Panc1 (cell line): ENCODE data around the gene KRT72. TPM values are rescaled to one million over a fixed set of nuclear protein-coding genes. Genes with fewer than 3 reads are reported as not detected.

Experiments
- ATAC-seq: fragments of 200-7000 bp; cut with Tn5 transposase; 2 replicates; pipeline ENCODE4 v1.9.1; 2020; ENCODE audit warnings: mild to moderate bottlenecking, moderate library complexity
- BruUV-seq: library from RNA; stranded (reverse); fragments of 400-500 nt; replicated peaks from 2 replicates; lab custom pipeline; 2021; lab: Mats Ljungman, UMichigan
- CTCF ChIA-PET: fragments of 300-600 bp; sonication (Branson Sonifier 250); formaldehyde crosslinking; loops from one replicate; lab custom pipeline; 2022; ENCODE audit warnings: antibody characterized with exemption; lab: Charles Lee
- POLR2A ChIA-PET: fragments of 300-600 bp; sonication (Branson Sonifier 250); formaldehyde crosslinking; loops from one replicate; lab custom pipeline; 2022; ENCODE audit warnings: antibody characterized with exemption; lab: Charles Lee
- DNase-seq: peaks from one replicate; pipeline ENCODE4 v3.0.0-alpha.2; 2010; ENCODE audit warnings: low read depth, low spot score
- H3K27ac ChIP-seq: 2 replicates; pipeline ENCODE4 v1.5.1; 2011; ENCODE audit warnings: mild to moderate bottlenecking, low read length, inconsistent platforms
- H3K27me3 ChIP-seq: fragments of 200-500 bp; sonication (Bioruptor generic); 2 replicates; pipeline ENCODE4 v1.6.0; 2014; ENCODE audit warnings: low read length, inconsistent platforms; ENCODE audit not compliant: control insufficient read depth, insufficient read depth
- H3K36me3 ChIP-seq: fragments of 200-500 bp; sonication (Bioruptor generic); 2 replicates; pipeline ENCODE4 v1.5.1; 2014; ENCODE audit warnings: inconsistent platforms, mild to moderate bottlenecking, low read length, moderate library complexity; ENCODE audit not compliant: control insufficient read depth, insufficient read depth
- H3K4me1 ChIP-seq: 2 replicates; pipeline ENCODE4 v1.5.1; 2011; ENCODE audit warnings: inconsistent platforms, mild to moderate bottlenecking, low read length, moderate library complexity; ENCODE audit not compliant: control insufficient read depth, insufficient read depth
- H3K4me3 ChIP-seq, 2 experiments: 2 replicates each; pipeline ENCODE4 v1.5.1; 2011 to 2012; ENCODE audit warnings: low read depth in 2 of 2, low read length in 2 of 2, mild to moderate bottlenecking in 2 of 2, inconsistent platforms in 1 of 2, moderate library complexity in 1 of 2
- H3K9me3 ChIP-seq: fragments of 200-500 bp; sonication (Bioruptor generic); 2 replicates; pipeline ENCODE4 v1.5.1; 2014; ENCODE audit warnings: low read depth, mild to moderate bottlenecking, inconsistent platforms, low read length, moderate library complexity; ENCODE audit not compliant: control insufficient read depth, insufficient read depth
- POLR2AphosphoS5 ChIP-seq: IDR thresholded peaks from 2 replicates; pipeline ENCODE4 v1.6.1; 2012; ENCODE audit warnings: mild to moderate bottlenecking, low read depth, low read length, moderate library complexity
- SIN3A ChIP-seq: IDR thresholded peaks from 2 replicates; pipeline ENCODE4 v1.6.1; 2012; ENCODE audit warnings: low read depth, mild to moderate bottlenecking, low read length, moderate library complexity, borderline replicate concordance; ENCODE audit not compliant: insufficient read depth
- TCF7L2 ChIP-seq: IDR thresholded peaks from 2 replicates; pipeline ENCODE4 v1.6.1; 2011; ENCODE audit warnings: mild to moderate bottlenecking, low read depth, low read length, inconsistent platforms
- in situ Hi-C: cut with HindIII; loops from 2 replicates; pipeline ENCODE4 v1.10.0; 2016; ENCODE audit warnings: low sequenced_read_pairs, low pct_unique_long_range_greater_than_20kb
- intact Hi-C: fragments of 100-400 bp; cut with micrococcal nuclease; formaldehyde crosslinking; loops from one replicate; pipeline ENCODE4 v1.10.0; 2022; ENCODE audit not compliant: unreplicated experiment
- total RNA-seq: library from RNA; stranded (reverse); gene quantifications from one replicate; pipeline ENCODE4 v1.2.1, GENCODE V29; 2021; ENCODE audit not compliant: unreplicated experiment
- TF ChIP-seq, protein P1 (sequence below): fragments of 450-650 bp; IDR thresholded peaks from 2 replicates; pipeline ENCODE4 v1.5.1; 2017; ENCODE audit warnings: mild to moderate bottlenecking
- TF ChIP-seq, protein P2 (sequence below), 2 experiments: IDR thresholded peaks; 2 replicates each; pipeline ENCODE4 v1.6.1; 2011 to 2012; ENCODE audit warnings: low read depth in 2 of 2, control low read depth in 1 of 2, low read length in 1 of 2, mild to moderate bottlenecking in 1 of 2, moderate library complexity in 1 of 2; ENCODE audit not compliant: insufficient read depth in 1 of 2

The KRT72 gene
- total RNA-seq, 1 experiment from 2014 or later: not detected

- no peaks in the 10 kb centered on the region for H3K4me1 ChIP-seq
- H3K27ac ChIP-seq: no peak overlapping the region
- TF ChIP-seq, protein P1, sequence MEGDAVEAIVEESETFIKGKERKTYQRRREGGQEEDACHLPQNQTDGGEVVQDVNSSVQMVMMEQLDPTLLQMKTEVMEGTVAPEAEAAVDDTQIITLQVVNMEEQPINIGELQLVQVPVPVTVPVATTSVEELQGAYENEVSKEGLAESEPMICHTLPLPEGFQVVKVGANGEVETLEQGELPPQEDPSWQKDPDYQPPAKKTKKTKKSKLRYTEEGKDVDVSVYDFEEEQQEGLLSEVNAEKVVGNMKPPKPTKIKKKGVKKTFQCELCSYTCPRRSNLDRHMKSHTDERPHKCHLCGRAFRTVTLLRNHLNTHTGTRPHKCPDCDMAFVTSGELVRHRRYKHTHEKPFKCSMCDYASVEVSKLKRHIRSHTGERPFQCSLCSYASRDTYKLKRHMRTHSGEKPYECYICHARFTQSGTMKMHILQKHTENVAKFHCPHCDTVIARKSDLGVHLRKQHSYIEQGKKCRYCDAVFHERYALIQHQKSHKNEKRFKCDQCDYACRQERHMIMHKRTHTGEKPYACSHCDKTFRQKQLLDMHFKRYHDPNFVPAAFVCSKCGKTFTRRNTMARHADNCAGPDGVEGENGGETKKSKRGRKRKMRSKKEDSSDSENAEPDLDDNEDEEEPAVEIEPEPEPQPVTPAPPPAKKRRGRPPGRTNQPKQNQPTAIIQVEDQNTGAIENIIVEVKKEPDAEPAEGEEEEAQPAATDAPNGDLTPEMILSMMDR: no peak
- H3K27me3 ChIP-seq: no peaks in the 10 kb centered on the region
- no TSS peak for BruUV-seq
- ATAC-seq: no peak
- POLR2A ChIA-PET: no interaction called here
- in situ Hi-C loops (no loop called here), intact Hi-C loops (no loop called here)
- CTCF ChIA-PET: no interaction called here
- no peaks in the 10 kb centered on the region for H3K9me3 ChIP-seq
- DNase-seq: no peak
- no peak overlapping the region for H3K4me3 ChIP-seq
- H3K36me3 ChIP-seq: no peaks in the 10 kb centered on the region
These were observed 32.1 kb upstream of the KRT72 start for GRCh38 chr12:52633383-52633782.

GRCh38 chr12:52632656-52633055 lies 31.4 kb upstream of the KRT72 start:
- CTCF ChIA-PET: no interaction called here
- no peak for DNase-seq
- Histone ChIP-seq H3K27ac (no peak overlapping the region), H3K27me3 (no peaks in the 10 kb centered on the region), H3K36me3 (no peaks in the 10 kb centered on the region), H3K9me3 (no peaks in the 10 kb centered on the region), H3K4me1 (no peaks in the 10 kb centered on the region), H3K4me3 (no peak overlapping the region)
- no peak for TF ChIP-seq TCF7L2
- POLR2A ChIA-PET: no interaction called here
- no peak for ATAC-seq
- no TSS peak for BruUV-seq
- intact Hi-C loops: no loop called here
- in situ Hi-C loops: no loop called here

DNA sequence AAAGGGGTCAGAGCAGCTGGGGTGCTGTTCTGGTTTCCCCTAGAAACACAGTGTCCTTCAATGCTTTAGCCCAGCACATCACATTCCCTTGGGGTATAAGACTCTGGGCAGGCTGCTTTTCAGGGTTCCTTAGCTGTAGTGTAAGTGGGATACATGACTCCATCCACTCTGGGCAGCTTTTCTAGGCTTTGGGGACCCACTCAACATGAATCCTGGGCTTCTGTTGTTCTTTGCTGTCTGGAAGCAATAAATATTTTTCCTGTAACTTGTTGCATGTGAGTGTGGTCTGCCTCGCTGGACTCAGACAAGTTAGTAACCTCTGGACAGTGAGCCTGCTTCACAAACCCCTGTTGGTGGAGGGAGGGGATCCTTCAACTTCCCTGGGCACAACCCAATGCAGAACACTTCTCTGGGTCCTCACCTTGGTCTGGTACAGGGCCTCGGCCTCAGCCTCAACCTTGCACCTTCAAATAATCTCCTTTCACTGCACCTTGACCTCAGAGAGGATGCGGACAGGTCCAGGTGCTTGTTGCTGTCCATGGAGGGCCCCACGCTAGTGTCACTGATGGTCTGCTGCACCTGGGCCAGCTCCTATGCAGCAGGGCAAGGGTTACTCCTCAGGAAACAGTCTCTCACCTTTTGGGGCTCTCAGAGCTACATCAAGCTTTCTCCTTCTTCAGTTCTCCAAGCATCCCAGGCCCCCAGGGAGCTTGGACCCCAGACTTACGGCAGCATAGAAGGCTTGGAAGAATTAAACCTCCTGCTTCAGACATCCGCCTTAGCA lies 30.6 kb upstream of the KRT72 start:
- in situ Hi-C loops: no loop called here
- CTCF ChIA-PET: no interaction called here
- H3K9me3 ChIP-seq: no peaks in the 10 kb centered on the region
- H3K36me3 ChIP-seq: no peaks in the 10 kb centered on the region
- no peak for TF ChIP-seq SIN3A
- TF ChIP-seq POLR2AphosphoS5: no peak
- TF ChIP-seq, protein P1: no peak
- TF ChIP-seq, protein P2, sequence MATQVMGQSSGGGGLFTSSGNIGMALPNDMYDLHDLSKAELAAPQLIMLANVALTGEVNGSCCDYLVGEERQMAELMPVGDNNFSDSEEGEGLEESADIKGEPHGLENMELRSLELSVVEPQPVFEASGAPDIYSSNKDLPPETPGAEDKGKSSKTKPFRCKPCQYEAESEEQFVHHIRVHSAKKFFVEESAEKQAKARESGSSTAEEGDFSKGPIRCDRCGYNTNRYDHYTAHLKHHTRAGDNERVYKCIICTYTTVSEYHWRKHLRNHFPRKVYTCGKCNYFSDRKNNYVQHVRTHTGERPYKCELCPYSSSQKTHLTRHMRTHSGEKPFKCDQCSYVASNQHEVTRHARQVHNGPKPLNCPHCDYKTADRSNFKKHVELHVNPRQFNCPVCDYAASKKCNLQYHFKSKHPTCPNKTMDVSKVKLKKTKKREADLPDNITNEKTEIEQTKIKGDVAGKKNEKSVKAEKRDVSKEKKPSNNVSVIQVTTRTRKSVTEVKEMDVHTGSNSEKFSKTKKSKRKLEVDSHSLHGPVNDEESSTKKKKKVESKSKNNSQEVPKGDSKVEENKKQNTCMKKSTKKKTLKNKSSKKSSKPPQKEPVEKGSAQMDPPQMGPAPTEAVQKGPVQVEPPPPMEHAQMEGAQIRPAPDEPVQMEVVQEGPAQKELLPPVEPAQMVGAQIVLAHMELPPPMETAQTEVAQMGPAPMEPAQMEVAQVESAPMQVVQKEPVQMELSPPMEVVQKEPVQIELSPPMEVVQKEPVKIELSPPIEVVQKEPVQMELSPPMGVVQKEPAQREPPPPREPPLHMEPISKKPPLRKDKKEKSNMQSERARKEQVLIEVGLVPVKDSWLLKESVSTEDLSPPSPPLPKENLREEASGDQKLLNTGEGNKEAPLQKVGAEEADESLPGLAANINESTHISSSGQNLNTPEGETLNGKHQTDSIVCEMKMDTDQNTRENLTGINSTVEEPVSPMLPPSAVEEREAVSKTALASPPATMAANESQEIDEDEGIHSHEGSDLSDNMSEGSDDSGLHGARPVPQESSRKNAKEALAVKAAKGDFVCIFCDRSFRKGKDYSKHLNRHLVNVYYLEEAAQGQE (IDR thresholded peaks at IDR 0.05; ENCODE audit: insufficient read depth in 1 of 2, low read depth in 2 of 2, low read length in 1 of 2): no peak
- TF ChIP-seq TCF7L2: no peak
- ATAC-seq (no peak), DNase-seq (no peak)
- H3K27me3 ChIP-seq: 0 out of 2 replicates have a peak, but pooled peaks cover 3% of the 10 kb centered on the region
- intact Hi-C loops: no loop called here
- H3K27ac ChIP-seq: no peak overlapping the region
- H3K4me3 ChIP-seq: no peak overlapping the region
- BruUV-seq: no TSS peak
- POLR2A ChIA-PET: no interaction called here
- H3K4me1 ChIP-seq: no peaks in the 10 kb centered on the region
